HepG2 (cell line): Measurements from ENCODE around the gene MYH10. TPM values are rescaled to one million over a fixed set of nuclear protein-coding genes. Genes with fewer than 3 reads are reported as not detected.

Source experiments
- BCLAF1 ChIP-seq: fragments of 450-650 bp; IDR thresholded peaks from 2 replicates; pipeline ENCODE4 v1.6.1; 2017; ENCODE audit warnings: mild to moderate bottlenecking
- CCAR2 ChIP-seq: fragments of 200-400 bp; formaldehyde crosslinking; optimal IDR thresholded peaks from 2 replicates; pipeline ENCODE3; 2018; ENCODE audit warnings: low read depth, mild to moderate bottlenecking, low read length, moderate library complexity
- FOXA3 ChIP-seq: IDR thresholded peaks from 2 replicates; pipeline ENCODE4 v1.6.1; 2016; ENCODE audit warnings: missing genetic modification reagents, missing compliant biosample characterization
- HHEX ChIP-seq: IDR thresholded peaks from 2 replicates; pipeline ENCODE4 v1.6.1; 2016; ENCODE audit warnings: control low read depth
- HMG20B ChIP-seq: conservative IDR thresholded peaks from 2 replicates; pipeline ENCODE4 v1.6.1; 2016; ENCODE audit warnings: missing genetic modification reagents, missing compliant biosample characterization
- HNF1A ChIP-seq, 2 experiments: sonication (generic) in 1 of 2; formaldehyde crosslinking in 1 of 2; IDR thresholded peaks; 2 replicates each; pipeline versions ENCODE4 v1.4.0 to v1.6.1; 2016 to 2020; ENCODE audit warnings: borderline replicate concordance in 1 of 2, low read depth in 1 of 2, mild to moderate bottlenecking in 1 of 2, missing genetic modification reagents in 1 of 2
- KDM3A ChIP-seq: IDR thresholded peaks from 2 replicates; pipeline ENCODE4 v1.6.1; 2018; ENCODE audit warnings: low read depth, missing compliant biosample characterization
- NFKBIZ ChIP-seq: IDR thresholded peaks from 2 replicates; pipeline ENCODE4 v1.6.1; 2018; ENCODE audit warnings: missing genetic modification reagents, missing compliant biosample characterization
- PPARG ChIP-seq: conservative IDR thresholded peaks from 2 replicates; pipeline ENCODE4 v1.6.1; 2016; ENCODE audit warnings: missing biosample characterization, missing genetic modification reagents
- RARA ChIP-seq: IDR thresholded peaks from 2 replicates; pipeline ENCODE4 v1.6.1; 2016; ENCODE audit warnings: missing genetic modification reagents, missing compliant biosample characterization
- TFDP1 ChIP-seq: IDR thresholded peaks from 2 replicates; pipeline ENCODE4 v1.6.1; 2016; ENCODE audit warnings: missing compliant biosample characterization, missing genetic modification reagents, borderline replicate concordance
- ZNF543 ChIP-seq: sonication (generic); formaldehyde crosslinking; IDR thresholded peaks from 2 replicates; pipeline ENCODE4 v1.4.0; 2020; ENCODE audit warnings: mild to moderate bottlenecking, missing genetic modification reagents
- ZNF567 ChIP-seq: sonication (generic); formaldehyde crosslinking; IDR thresholded peaks from 2 replicates; pipeline ENCODE4 v1.8.1; 2023; ENCODE audit warnings: mild to moderate bottlenecking, missing genetic modification reagents, borderline replicate concordance
- ZNF670 ChIP-seq: sonication (generic); formaldehyde crosslinking; IDR thresholded peaks from 2 replicates; pipeline ENCODE4 v1.8.0; 2022; ENCODE audit warnings: mild to moderate bottlenecking, missing genetic modification reagents, borderline replicate concordance
- ZSCAN29 ChIP-seq: sonication (generic); formaldehyde crosslinking; conservative IDR thresholded peaks from 2 replicates; pipeline ENCODE4 v1.4.0; 2020; ENCODE audit warnings: mild to moderate bottlenecking, missing genetic modification reagents
- polyA plus RNA-seq, 8 experiments: library from polyadenylated mRNA; depleted of rRNA in 3 of 8; stranded (reverse) in 7 of 8; unstranded in 1 of 8; fragments of >200 nt; fragmentation: Illumina TruSeq in 4 of 8; extraction: Trizol in 4 of 8; gene quantifications; 2 replicates each; pipeline versions ENCODE4 v1.2.1 to v1.2.3, GENCODE V29; 2011 to 2016; ENCODE audit warnings: low read depth in 4 of 8, missing spikeins in 1 of 8, mixed read lengths in 1 of 8; ENCODE audit not compliant: insufficient read depth in 1 of 8
- total RNA-seq, 5 experiments: library from RNA; depleted of rRNA; stranded (reverse); fragments of >200 nt; fragmentation: Illumina TruSeq; extraction: Trizol; gene quantifications; 2 replicates each; pipeline ENCODE4 v1.2.3, GENCODE V29; 2016; ENCODE audit warnings: low read depth in 1 of 5
- TF ChIP-seq, protein P1 (sequence below): sonication (generic); formaldehyde crosslinking; conservative IDR thresholded peaks from 2 replicates; pipeline ENCODE4 v1.8.0; 2022; ENCODE audit warnings: mild to moderate bottlenecking, moderate library complexity, missing genetic modification reagents

Gene MYH10
- total and polyA plus RNA-seq, 2 of the 13 experiments (the other 11 are each of a cell fraction or from before 2014, with no cell fraction given), result 43.4 to 68.6 TPM

- TF ChIP-seq ZNF567 (CRISPR knock-in tag), result no peak
- TF ChIP-seq HMG20B (CRISPR knock-in tag), result peak; percentile 83; the same call in 1 of the 2 replicates
- TF ChIP-seq ZSCAN29, result no peak
- TF ChIP-seq HNF1A (IDR thresholded peaks at IDR 0.05; ENCODE audit: low read depth), result 0 out of 2 replicates have a peak, but pooled peaks have one; percentile 42
- no peak for TF ChIP-seq HNF1A (CRISPR knock-in tag; IDR thresholded peaks at IDR 0.05; ENCODE audit: borderline replicate concordance)
- TF ChIP-seq TFDP1 (CRISPR knock-in tag), result no peak
- TF ChIP-seq FOXA3 (CRISPR knock-in tag), result peak; percentile 97
- peak; percentile 68; the same call in 1 of the 2 replicates for TF ChIP-seq ZNF670 (CRISPR knock-in tag)
- TF ChIP-seq KDM3A (CRISPR knock-in tag), result peak; percentile 51; the same call in 1 of the 2 replicates
- TF ChIP-seq, protein P1, sequence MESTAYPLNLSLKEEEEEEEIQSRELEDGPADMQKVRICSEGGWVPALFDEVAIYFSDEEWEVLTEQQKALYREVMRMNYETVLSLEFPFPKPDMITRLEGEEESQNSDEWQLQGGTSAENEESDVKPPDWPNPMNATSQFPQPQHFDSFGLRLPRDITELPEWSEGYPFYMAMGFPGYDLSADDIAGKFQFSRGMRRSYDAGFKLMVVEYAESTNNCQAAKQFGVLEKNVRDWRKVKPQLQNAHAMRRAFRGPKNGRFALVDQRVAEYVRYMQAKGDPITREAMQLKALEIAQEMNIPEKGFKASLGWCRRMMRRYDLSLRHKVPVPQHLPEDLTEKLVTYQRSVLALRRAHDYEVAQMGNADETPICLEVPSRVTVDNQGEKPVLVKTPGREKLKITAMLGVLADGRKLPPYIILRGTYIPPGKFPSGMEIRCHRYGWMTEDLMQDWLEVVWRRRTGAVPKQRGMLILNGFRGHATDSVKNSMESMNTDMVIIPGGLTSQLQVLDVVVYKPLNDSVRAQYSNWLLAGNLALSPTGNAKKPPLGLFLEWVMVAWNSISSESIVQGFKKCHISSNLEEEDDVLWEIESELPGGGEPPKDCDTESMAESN (CRISPR knock-in tag), result peak; percentile 72
- TF ChIP-seq HHEX (CRISPR knock-in tag), result peak; percentile 44; the same call in 1 of the 2 replicates
- peak; percentile 91 for TF ChIP-seq RARA (CRISPR knock-in tag)
- TF ChIP-seq ZNF543 (CRISPR knock-in tag), result no peak
- TF ChIP-seq BCLAF1, result no peak
- TF ChIP-seq CCAR2, result no peak
- peak; percentile 86 for TF ChIP-seq PPARG
- TF ChIP-seq NFKBIZ, result 0 out of 2 replicates have a peak, but pooled peaks have one; percentile 81
Measured at GRCh38 chr17:8542599-8543502, 87.7 kb downstream of the MYH10 start (continued).
